ENCODE data around the gene CFD.
"Not testable (repeated sequence)": the region's sequence is repeated elsewhere in the genome, so short reads cannot be mapped to it uniquely, and the experiment has no call there.

Gene CFD

DNA sequence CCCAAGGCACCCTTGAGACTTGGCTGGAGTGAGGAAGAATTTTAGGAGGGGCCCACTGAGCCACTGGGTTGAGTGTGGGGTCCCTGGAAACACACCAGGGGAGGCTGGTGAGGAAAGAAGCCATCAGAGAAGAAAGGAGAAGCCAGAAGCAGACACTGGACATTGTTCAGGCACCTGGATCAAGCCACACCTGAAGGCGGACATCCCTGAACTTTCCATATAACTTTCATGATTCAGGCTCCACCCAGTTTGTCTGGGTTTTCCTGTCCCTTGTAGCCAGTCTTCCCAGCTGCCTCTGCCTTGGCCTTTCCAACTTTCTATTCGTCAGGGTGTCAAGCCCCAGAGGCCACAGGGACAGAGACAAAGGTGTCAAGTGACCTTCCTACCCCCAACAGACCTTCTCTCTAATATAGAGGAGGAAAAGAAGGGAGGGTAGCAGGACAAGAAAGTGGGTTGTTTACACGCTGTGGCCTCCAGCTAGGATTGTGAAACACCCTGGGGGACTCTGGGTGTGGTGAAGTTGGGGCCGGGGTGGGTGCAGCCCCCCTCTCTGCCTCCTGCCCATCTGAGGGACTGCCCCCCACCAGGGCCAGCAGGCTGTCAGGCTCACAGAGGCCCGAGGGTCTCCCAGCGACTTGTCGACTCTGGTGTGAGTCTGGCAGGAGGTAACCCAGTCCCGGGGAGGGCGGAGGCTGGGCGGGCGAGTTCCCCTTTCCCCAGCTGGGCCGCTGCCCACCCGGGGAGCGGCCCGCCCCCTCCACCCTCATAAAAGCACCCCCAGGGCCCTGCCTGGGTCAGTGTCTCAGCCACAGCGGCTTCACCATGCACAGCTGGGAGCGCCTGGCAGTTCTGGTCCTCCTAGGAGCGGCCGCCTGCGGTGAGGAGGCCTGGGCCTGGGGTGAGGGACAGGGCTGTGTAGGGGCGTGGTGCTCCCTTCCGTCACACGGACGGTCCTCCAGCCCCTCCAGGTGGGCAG, at the start of gene CFD:
Gene CFD, plus strand, starts transcription at position 797 of the 976 bp plus-strand sequence. Its CDS starts 26 bp downstream, at position 823.
- no peak for DNase-seq
- intact Hi-C loops (cut with DNase I), result no loop called here

DNA sequence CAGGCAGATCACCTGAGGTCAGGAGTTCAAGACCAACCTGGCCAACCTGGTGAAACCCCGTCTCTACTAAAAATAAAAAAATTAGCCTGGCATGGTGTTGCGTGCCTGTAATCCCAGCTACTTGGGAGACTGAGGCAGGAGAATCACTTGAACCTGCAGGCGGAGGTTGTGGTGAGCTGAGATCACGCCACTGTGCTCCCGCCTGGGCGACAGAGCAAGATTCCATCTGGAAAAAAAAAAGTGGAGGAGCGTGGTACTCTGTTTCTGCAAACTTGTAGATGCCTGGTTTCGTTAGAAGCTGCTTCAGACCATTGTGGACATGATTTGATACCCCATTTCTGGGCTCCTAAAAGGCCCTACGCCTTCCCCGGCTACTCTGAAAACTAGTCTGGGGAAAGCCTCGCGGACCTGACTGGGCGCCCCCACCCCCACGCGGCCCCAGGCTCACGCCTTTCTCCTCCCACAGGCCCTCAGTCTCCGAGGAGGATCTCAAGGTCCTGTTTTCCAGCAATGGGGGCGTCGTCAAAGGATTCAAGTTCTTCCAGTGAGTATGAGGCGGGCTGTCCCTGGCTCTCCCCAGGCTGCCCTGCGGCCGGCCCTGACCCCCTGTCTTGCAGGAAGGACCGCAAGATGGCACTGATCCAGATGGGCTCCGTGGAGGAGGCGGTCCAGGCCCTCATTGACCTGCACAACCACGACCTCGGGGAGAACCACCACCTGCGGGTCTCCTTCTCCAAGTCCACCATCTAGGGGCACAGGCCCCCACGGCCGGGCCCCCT, 49.2 kb upstream of the CFD start:
- intact Hi-C loops (cut with DNase I), result no loop called here
- peak in 1 of 10 donors; percentile 80 for DNase-seq

GRCh38 chr19:810883-811489, 48.5 kb upstream of the CFD start:
- intact Hi-C loops (cut with DNase I), result no loop called here
- peak in 1 of 10 donors; percentile 83 for DNase-seq

DNA sequence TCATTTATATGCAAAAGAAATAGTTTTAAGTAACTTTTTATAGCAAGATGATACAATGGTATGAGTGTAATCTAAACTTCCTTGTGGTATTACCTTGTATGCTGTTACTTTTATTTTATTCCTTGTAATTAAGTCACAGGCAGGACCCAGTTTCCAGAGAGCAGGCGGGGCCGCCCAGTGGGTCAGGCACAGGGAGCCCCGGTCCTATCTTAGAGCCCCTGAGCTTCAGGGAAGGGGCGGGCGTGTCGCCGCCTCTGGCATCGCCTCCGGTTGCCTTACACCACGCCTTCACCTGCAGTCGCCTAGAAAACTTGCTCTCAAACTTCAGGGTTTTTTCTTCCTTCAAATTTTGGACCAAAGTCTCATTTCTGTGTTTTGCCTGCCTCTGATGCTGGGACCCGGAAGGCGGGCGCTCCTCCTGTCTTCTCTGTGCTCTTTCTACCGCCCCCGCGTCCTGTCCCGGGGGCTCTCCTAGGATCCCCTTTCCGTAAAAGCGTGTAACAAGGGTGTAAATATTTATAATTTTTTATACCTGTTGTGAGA, 47.9 kb upstream of the CFD start:
- intact Hi-C loops (cut with DNase I), result no loop called here
- no peak for DNase-seq

- peak in 1 of 10 donors; percentile 81 for DNase-seq
- intact Hi-C loops (cut with DNase I), result no loop called here
Measured at GRCh38 chr19:812049-812746, 47.3 kb upstream of the CFD start.

GRCh38 chr19:812747-813218, 46.7 kb upstream of the CFD start:
- intact Hi-C loops (cut with DNase I), result no loop called here

DNA sequence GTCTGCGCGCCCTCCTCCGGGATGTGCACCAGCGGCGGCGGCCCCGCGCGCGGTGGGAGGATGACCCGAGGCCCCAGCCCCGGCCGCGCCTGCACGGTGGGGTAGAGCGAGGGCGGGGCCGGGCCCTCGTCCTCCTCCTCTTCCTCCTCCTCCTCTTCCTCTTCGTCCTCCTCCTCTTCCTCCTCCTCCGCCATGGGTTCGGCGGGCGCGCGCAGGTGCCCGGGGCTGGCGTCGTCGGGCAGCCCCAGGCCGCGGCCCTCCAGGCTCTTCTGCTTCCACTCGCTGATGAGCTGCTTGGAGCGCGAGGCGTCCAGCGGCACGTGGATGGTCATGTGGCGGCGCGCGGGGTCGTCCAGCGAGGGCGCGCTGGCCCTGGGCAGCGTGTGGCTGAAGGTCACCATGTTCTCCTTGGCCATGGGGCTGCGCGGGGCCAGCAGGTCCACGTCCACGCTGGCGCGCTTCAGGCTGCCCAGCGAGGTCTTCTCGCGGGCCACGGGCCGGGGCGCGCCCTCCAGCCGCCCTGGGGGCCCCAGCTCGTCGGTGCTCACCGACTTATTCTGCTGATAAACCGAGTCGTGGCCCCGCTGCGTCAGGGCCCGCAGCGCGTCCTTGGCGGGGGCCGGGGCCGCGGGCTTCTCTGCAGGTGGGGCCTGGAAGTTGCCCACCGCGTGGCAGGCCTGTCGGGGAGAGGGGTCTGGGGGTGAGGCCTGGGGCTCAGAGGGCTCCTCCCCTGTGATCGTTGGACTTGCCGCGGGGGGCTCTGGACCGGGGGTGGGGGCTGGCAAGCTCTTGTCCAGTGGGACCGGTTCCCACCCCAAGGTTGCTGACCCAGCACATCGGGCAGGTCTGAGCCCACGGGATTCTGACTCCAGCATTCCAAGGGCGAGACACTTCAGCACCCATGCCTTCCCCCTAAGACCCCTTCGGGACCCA, 46.0 kb upstream of the CFD start:
- peak in 1 of 10 donors; percentile 86 for DNase-seq
- intact Hi-C loops (cut with DNase I), result no loop called here

More at GRCh38 chr19:812747-813218, 46.7 kb upstream of the CFD start:
- DNase-seq, result peak in 1 of 10 donors; percentile 82

DNA sequence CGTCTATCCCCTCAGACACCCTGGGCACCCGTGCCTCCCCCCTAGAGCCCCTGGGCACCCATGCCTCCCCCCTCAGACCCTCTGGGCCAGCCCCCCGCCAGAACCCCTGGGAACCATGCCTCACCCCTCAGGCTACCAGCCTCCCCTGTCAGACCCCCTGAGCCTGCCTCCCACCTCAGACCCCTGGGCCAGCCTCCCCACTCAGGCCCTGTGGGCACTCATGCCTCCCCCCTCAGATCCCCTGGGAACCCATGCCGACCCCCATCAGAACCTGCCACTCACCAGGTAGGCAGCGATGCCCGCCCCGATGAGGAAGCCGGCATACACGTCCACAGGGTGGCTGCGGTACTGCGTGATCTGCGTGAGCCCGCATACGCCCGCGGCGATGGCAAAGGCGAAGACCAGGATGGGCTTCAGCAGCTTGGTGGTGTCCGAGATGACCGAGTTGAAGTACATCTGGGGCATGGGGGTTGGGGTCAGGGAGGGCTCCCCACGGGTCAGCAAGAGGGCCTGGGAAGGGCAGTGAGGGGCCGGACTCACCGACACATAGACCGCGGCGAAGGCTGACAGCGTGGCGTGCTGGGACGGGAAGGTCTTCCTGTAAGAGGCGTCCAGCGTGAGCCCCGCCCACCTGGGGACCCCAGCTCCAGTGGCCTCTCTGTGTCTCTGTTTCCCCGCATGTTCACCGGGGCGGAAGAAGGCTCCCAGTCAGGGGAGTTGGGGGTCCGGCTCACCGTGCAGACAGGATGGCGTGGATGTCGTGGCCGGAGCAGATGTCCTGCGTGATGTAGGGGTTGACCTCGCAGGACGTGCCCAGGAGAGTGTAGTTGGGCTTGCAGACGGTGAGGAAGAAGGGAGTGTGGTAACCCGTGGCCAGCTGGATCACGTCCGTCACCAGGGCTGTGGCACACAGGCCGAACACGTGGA, 45.0 kb upstream of the CFD start:
- DNase-seq, result peak in 1 of 10 donors; percentile 74
- intact Hi-C loops (cut with DNase I), result no loop called here

GRCh38 chr19:815079-815774, 44.2 kb upstream of the CFD start:
- DNase-seq, result no peak

GRCh38 chr19:815775-816499, 43.5 kb upstream of the CFD start:
- no peak for DNase-seq
- intact Hi-C loops (cut with DNase I), result no loop called here

More at GRCh38 chr19:815079-815774, 44.2 kb upstream of the CFD start:
- intact Hi-C loops (cut with DNase I), result no loop called here

- intact Hi-C loops (cut with DNase I), result no loop called here
- DNase-seq, result no peak
Measured at GRCh38 chr19:816500-816857, 43.0 kb upstream of the CFD start.

DNA sequence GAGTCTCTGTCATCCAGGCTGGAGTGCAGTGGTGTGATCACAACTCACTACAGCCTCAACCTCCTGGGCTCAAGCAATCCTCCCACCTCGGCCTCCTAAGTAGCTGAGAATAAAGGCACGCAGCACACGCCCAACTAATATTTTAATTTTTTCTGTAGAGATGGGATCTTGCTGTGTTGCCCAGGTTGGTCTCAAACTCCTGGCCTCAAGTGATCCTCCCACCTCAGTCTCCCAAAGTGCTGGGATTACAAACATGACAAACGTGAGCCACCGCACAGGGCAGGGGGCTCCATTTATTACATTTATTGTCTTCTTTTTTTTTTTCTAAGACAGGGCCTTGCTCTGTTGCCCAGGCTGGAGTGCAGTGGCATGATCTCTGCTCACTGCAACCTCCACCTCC, 39.3 kb upstream of the CFD start:
- intact Hi-C loops (cut with DNase I); DNase-seq: not testable (repeated sequence)

DNA sequence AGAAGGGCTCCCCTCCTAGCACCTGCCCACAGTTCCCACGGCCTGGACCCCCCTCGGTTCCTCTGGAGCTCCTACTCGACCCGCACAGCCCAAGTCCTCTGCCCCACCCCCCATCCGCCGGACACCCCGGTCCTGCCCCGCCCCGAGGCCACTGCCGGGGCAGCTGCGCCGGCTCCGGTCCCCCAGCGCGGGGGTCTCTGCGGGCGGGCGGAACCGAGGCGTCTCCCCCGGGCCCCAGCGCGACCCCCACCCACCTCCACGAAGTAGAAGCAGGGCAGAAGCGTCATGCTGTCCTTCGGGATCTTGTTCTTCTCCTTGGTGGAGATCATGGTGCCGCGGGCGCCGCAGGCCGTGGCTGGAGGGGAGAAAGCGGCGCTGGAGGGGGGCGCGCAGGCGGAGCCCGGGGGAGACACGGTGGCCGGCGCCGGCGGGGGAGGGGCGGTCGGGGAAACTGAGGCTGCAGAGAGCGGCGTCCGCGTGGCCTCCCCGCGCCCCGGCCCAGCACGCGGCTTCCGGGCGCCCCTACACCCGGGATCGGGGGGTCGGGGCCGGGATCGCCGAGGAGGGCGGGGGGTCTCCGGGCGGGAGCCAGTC, 38.1 kb upstream of the CFD start:
- peak in 1 of 10 donors; percentile 85 for DNase-seq
- intact Hi-C loops (cut with DNase I), result no loop called here

DNA sequence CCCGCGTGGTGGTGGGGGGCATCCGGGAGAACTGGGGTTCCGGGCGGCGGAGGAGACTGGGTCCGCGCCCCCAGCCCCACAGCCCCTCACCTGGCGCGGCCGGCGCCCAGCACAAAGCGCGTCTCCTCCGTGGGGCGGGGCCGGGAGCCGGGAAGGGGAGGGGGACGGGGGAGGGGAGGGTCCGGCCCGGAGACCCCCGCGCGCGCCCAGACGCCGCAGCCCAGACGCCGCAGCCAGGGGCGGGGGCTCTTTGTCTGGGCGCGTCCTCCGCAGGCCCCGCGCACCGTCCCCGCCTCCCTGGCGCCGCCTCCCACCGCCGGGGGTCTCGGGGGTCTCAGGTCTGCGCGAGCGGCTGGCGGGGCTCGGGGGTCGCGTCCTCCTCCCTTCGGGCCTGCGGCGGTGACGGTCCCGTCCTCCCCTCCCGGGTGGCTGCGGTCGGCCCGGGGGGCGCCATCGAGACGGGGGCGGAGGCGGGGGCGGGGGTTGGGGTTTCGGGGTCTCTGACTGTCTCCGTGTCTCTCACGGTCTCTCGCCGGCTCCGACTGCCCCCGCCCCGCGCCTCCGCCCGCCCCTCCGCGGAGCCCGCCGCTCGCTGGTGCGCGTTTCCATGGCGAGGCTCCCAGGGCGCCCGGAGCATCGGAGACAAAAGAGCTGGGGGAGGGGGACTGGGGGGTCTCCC, 37.5 kb upstream of the CFD start, which contains the start of gene PLPPR3:
Gene PLPPR3, minus strand, starts transcription at position 131 of the 679 bp plus-strand sequence. CDS start 396 bp downstream, outside the sequence.
- intact Hi-C loops (cut with DNase I), result no loop called here
- DNase-seq, result peak in 1 of 10 donors; percentile 63

DNA sequence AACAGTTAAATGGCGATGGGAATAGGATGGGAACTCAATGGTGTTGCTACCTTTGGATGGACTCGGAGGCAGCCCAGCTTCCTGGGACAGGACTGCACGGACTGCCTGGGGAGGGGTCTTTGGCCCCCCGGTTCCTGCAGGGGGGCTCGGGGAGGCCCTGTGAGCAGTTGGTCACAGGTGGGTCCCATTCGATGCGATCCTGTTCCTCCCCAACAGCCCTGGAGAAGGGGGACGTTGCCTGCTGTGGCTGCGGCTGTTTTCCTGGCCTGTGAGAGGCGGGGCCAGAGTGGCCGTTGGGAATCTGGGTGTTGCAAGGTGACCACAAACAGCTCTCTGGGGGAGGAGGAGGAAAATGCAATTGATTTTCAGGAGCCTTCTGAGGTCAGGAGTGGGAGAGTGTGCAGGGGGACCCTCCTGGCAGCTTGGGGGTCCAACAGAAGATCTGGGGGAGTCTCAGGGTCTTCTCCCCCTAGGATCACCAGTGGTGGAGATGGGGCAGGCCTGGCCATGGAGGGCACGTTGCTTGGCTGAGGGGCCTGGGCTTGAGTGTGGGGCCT, 35.8 kb upstream of the CFD start:
- intact Hi-C loops (cut with DNase I), result no loop called here
- no peak for DNase-seq

All from posterior cingulate gyrus (tissue), 11 donors.